Endothelial cell of umbilical vein (primary cell): Measurements from ENCODE around the gene KRTAP9-9.
"Not testable (repeated sequence)": the region's sequence is repeated elsewhere in the genome, so short reads cannot be mapped to it uniquely, and the experiment has no call there.

Experiments
- EZH2 ChIP-seq: IDR thresholded peaks from 2 replicates; pipeline ENCODE4 v1.6.1; 2012; ENCODE audit warnings: borderline replicate concordance, low read depth, mild to moderate bottlenecking, moderate library complexity, low read length, inconsistent platforms; ENCODE audit not compliant: severe bottlenecking
- GATA2 ChIP-seq: IDR thresholded peaks from 2 replicates; pipeline ENCODE4 v1.7.0; 2011; ENCODE audit warnings: low read depth, mild to moderate bottlenecking, moderate library complexity, mixed read lengths, low read length; ENCODE audit not compliant: insufficient read length, insufficient read depth
- JUN ChIP-seq: IDR thresholded peaks from 2 replicates; pipeline ENCODE4 v1.6.1; 2011; ENCODE audit warnings: borderline replicate concordance, low read depth; ENCODE audit not compliant: insufficient read length, insufficient read depth
- MYC ChIP-seq: IDR thresholded peaks from one replicate; pipeline ENCODE4 v1.6.1; 2011; ENCODE audit warnings: mild to moderate bottlenecking, low read depth, low read length
- POLR2A ChIP-seq: IDR thresholded peaks from 2 replicates; pipeline ENCODE4 v1.6.1; 2012; ENCODE audit warnings: low read depth, mild to moderate bottlenecking, control low read depth, low read length
- POLR2AphosphoS5 ChIP-seq: IDR thresholded peaks from 2 replicates; pipeline ENCODE4 v1.6.1; 2012; ENCODE audit warnings: low read depth, mild to moderate bottlenecking, control low read depth, low read length, moderate library complexity; ENCODE audit not compliant: insufficient read depth
- TF ChIP-seq, protein P1 (sequence below), 2 donors: IDR thresholded peaks; 1 replicate in 1 of 2; 2 replicates in 1 of 2; pipeline ENCODE4 v1.5.1; 2011; ENCODE audit warnings: low read length in 2 of 2, mild to moderate bottlenecking in 2 of 2, moderate library complexity in 2 of 2, control low read depth in 1 of 2, inconsistent platforms in 1 of 2, low read depth in 1 of 2; ENCODE audit not compliant: insufficient read depth in 1 of 2; ENCODE audit errors: extremely low read depth in 1 of 2
- TF ChIP-seq, protein P2 (sequence below): IDR thresholded peaks from 2 replicates; pipeline ENCODE4 v1.6.1; 2011; ENCODE audit not compliant: insufficient read depth, insufficient read length

DNA sequence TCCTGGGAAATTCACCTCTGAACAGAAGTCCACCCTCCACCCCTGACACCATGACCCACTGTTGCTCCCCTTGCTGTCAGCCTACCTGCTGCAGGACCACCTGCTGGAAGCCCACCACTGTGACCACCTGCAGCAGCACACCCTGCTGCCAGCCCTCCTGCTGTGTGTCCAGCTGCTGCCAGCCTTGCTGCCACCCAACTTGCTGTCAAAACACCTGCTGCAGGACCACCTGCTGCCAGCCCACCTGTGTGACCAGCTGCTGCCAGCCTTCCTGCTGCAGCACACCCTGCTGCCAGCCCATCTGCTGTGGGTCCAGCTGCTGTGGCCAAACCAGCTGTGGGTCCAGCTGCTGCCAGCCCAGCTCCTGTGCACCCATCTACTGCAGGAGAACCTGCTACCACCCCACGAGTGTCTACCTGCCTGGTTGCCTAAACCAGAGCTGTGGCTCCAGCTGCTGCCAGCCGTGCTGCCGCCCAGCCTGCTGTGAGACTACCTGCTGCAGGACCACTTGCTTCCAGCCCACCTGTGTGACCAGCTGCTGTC, 20.5 kb downstream of the KRTAP9-9 start, which contains the start of gene KRTAP9-7:
- TF ChIP-seq, protein P1, sequence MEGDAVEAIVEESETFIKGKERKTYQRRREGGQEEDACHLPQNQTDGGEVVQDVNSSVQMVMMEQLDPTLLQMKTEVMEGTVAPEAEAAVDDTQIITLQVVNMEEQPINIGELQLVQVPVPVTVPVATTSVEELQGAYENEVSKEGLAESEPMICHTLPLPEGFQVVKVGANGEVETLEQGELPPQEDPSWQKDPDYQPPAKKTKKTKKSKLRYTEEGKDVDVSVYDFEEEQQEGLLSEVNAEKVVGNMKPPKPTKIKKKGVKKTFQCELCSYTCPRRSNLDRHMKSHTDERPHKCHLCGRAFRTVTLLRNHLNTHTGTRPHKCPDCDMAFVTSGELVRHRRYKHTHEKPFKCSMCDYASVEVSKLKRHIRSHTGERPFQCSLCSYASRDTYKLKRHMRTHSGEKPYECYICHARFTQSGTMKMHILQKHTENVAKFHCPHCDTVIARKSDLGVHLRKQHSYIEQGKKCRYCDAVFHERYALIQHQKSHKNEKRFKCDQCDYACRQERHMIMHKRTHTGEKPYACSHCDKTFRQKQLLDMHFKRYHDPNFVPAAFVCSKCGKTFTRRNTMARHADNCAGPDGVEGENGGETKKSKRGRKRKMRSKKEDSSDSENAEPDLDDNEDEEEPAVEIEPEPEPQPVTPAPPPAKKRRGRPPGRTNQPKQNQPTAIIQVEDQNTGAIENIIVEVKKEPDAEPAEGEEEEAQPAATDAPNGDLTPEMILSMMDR (IDR thresholded peaks at IDR 0.05; ENCODE audit: extremely low read depth in 1 of 2, insufficient read depth in 1 of 2, low read depth in 1 of 2, low read length in 2 of 2): not testable (repeated sequence)
- TF ChIP-seq POLR2AphosphoS5, EZH2, POLR2A, MYC, JUN, GATA2: not testable (repeated sequence)
- TF ChIP-seq, protein P2, sequence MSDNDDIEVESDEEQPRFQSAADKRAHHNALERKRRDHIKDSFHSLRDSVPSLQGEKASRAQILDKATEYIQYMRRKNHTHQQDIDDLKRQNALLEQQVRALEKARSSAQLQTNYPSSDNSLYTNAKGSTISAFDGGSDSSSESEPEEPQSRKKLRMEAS: not testable (repeated sequence)
